Activated B cell treated with CpG ODN at 0.5 μM for 24 hours (primary cell): ENCODE results near the gene DPF3. TPM values are rescaled to one million over a fixed set of nuclear protein-coding genes. Genes with fewer than 3 reads are reported as not detected.

Experiments
- ATAC-seq: fragments of 200-7000 bp; cut with Tn5 transposase; one replicate; pipeline ENCODE4 v1.10.0; 2021; ENCODE audit warnings: low read depth, mild to moderate bottlenecking, moderate library complexity
- CTCF ChIA-PET: fragments of 350-600 bp; sonication (Branson Sonifier 250); formaldehyde crosslinking; loops from one replicate; lab custom pipeline; 2021; ENCODE audit warnings: antibody characterized with exemption; lab: Charles Lee
- POLR2A ChIA-PET: fragments of 350-600 bp; sonication (Branson Sonifier 250); formaldehyde crosslinking; loops from one replicate; lab custom pipeline; 2021; ENCODE audit warnings: antibody characterized with exemption; lab: Charles Lee
- DNase-seq: peaks from one replicate; pipeline ENCODE4 v3.0.0; 2022
- H3K27ac Mint-ChIP-seq: one replicate; pipeline ENCODE4 v1.8.0; 2020; ENCODE audit warnings: mixed read lengths
- H3K27me3 Mint-ChIP-seq: one replicate; pipeline ENCODE4 v1.8.0; 2021; ENCODE audit warnings: mixed read lengths
- H3K36me3 Mint-ChIP-seq: one replicate; pipeline ENCODE4 v1.8.0; 2021; ENCODE audit warnings: low read depth, mixed read lengths
- H3K4me1 Mint-ChIP-seq: one replicate; pipeline ENCODE4 v1.8.0; 2021; ENCODE audit warnings: mixed read lengths
- H3K4me3 Mint-ChIP-seq: one replicate; pipeline ENCODE4 v1.8.0; 2020; ENCODE audit warnings: mild to moderate bottlenecking, mixed read lengths
- H3K9me3 Mint-ChIP-seq: one replicate; pipeline ENCODE4 v1.8.0; 2020; ENCODE audit warnings: mixed read lengths
- intact Hi-C: fragments of 100-400 bp; cut with micrococcal nuclease; formaldehyde crosslinking; loops from one replicate; pipeline ENCODE4 v1.15.1; 2024
- total RNA-seq: library from RNA; stranded (reverse); gene quantifications from 2 replicates; pipeline ENCODE4 v1.2.3, GENCODE V29; 2022
- TF ChIP-seq, protein P1 (sequence below): fragments of 200-600 bp; IDR thresholded peaks from one replicate; pipeline ENCODE4 v1.8.0; 2022; ENCODE audit warnings: antibody characterized with exemption, mild to moderate bottlenecking

The DPF3 gene
- total RNA-seq, 1 donor from 2014 or later = 3.5 TPM

DNA sequence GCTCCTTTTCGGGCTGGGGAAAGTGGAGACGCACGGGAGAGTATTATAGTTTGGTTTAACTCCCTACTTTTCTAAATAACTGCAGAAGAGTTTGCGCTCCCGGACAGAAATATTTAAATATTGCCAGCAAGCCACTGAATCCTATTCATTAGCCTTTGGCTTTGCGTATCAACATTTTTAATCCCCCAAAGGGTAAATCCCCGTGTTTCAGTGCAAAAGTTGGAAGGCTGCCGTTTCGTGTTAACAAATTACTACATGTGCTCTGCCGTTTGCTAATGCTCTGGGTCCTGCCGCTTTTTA is 372 bp upstream of the DPF3 start:
- peak overlapping the region; percentile 83 for H3K27ac Mint-ChIP-seq
- peak overlapping the region; percentile 98 for H3K4me3 Mint-ChIP-seq
- ChIA-PET POLR2A (interaction anchor here (1.2 to 2.2 kb wide), 5 partner anchors 33 to 376 kb away, joined by 4 to 18 read pairs (median 5); partner anchors contain the start of genes DCAF4, RBM25 and ZFYVE1), CTCF (interaction anchor here (0.8 to 4.5 kb wide), 5 partner anchors 10 to 378 kb away, joined by 3 to 27 read pairs (median 4); no protein-coding TSS in a partner anchor)
- peaks cover 34% of the 10 kb centered on the region for H3K4me1 Mint-ChIP-seq
- DNase-seq (no peak), ATAC-seq (no peak)
- TF ChIP-seq, protein P1, sequence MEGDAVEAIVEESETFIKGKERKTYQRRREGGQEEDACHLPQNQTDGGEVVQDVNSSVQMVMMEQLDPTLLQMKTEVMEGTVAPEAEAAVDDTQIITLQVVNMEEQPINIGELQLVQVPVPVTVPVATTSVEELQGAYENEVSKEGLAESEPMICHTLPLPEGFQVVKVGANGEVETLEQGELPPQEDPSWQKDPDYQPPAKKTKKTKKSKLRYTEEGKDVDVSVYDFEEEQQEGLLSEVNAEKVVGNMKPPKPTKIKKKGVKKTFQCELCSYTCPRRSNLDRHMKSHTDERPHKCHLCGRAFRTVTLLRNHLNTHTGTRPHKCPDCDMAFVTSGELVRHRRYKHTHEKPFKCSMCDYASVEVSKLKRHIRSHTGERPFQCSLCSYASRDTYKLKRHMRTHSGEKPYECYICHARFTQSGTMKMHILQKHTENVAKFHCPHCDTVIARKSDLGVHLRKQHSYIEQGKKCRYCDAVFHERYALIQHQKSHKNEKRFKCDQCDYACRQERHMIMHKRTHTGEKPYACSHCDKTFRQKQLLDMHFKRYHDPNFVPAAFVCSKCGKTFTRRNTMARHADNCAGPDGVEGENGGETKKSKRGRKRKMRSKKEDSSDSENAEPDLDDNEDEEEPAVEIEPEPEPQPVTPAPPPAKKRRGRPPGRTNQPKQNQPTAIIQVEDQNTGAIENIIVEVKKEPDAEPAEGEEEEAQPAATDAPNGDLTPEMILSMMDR = no peak
- intact Hi-C loops = loop anchor here (1.0 to 10.0 kb wide), 7 partner anchors 11 to 375 kb away; partner anchors contain the start of gene DCAF4
- no peaks in the 10 kb centered on the region for H3K9me3 Mint-ChIP-seq
- peaks cover 3% of the 10 kb centered on the region for H3K27me3 Mint-ChIP-seq
- H3K36me3 Mint-ChIP-seq = peaks cover 6% of the 10 kb centered on the region

DNA sequence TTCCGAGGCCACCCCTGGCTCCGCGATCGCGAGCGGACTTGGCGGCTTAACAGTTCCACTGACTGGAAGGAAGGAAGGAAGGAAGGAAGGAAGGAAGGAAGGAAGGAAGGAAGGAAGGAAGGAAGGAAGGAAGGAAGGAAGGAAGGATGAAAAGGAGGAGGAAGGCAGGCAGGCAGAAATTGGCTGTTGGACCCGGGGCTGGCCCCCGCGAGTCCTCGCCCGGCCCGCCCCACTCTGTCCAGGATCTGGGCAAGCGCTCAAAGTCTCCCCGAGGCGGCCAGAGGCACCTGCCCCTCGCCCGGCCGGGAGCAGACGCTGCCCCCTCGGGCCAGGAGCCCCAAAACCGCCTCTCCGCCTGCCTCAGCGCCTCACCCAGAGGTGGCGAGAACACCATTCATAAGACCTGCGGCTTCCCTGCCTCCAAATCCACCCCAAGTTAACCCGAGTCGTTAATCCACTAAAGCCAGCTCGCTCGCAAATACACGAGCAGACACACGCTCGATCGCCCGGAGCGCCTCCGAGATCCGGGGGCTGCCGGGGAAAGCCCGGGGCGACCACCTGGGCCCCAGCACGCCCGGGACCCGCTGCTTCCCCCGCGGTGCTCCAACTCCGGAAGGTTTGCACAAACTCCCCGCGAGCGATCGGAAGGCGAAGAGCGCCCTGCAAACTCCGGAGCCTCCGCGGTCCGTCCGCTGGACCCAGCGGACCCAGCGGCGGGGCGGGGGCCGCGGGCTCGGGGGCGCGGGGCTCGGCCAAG is 844 bp downstream of the DPF3 start:
- ATAC-seq = peak; percentile 11
- ChIA-PET CTCF (interaction anchor here (1.0 to 4.5 kb wide), 4 partner anchors 12 to 377 kb away, joined by 3 to 27 read pairs (median 10); no protein-coding TSS in a partner anchor), POLR2A (interaction anchor here (1.4 to 2.2 kb wide), 4 partner anchors 34 to 375 kb away, joined by 4 to 18 read pairs (median 6); partner anchors contain the start of genes DCAF4, RBM25 and ZFYVE1)
- peaks cover 39% of the 10 kb centered on the region for H3K4me1 Mint-ChIP-seq
- peaks cover 3% of the 10 kb centered on the region for H3K27me3 Mint-ChIP-seq
- peak overlapping the region; percentile 92 for H3K4me3 Mint-ChIP-seq
- intact Hi-C loops = loop anchor here (5.0 to 10.0 kb wide), 3 partner anchors 138 to 301 kb away; no protein-coding TSS in a partner anchor
- no peaks in the 10 kb centered on the region for H3K9me3 Mint-ChIP-seq
- peak; percentile 42 for DNase-seq
- TF ChIP-seq, protein P1 = no peak
- peak overlapping the region; percentile 41 for H3K27ac Mint-ChIP-seq
- H3K36me3 Mint-ChIP-seq = peaks cover 6% of the 10 kb centered on the region

DNA sequence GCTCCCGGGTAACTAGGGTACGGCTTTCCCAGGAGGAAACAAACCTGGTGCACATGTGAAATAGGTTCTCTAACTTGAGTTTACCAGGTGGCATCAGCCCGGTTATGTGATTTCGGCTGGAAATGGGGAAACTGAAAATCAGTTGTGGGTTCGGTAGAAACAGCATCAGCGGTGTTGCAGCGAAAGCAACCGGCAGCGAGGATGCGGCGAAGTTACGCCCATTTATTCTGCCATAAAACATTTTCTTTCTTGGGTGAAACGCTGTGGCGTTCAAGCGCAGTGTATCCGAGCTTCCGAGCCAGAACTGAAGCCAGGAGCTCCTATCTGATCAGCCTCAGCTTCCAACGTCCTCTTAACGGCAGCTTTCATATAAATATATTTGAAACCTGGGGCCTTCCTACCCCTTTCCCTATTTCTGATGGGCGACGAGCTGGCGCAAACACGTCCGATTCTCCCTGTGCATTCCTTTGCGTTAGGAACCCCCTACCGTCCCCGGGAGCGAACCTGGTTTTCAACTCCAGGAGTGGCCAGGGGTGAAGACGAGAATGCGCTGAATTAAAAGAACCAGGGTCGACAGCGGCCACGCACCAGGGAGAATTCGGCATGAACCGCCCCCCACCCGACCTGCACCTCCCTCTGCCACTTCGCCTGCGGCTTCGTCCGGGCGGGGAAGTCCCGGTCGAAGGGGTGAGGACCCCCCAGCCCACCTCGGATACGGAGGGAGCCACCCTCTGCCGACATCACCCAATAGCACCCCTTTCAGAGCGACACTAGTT is 1.6 kb downstream of the DPF3 start:
- Mint-ChIP-seq H3K36me3 (peaks cover 6% of the 10 kb centered on the region), H3K4me1 (peaks cover 39% of the 10 kb centered on the region), H3K9me3 (no peaks in the 10 kb centered on the region), H3K27ac (peak overlapping the region; percentile 41), H3K4me3 (peak overlapping the region; percentile 92), H3K27me3 (peaks cover 3% of the 10 kb centered on the region)
- TF ChIP-seq, protein P1 = no peak
- no peak for ATAC-seq
- intact Hi-C loops = loop anchor here (5.0 to 10.0 kb wide), 3 partner anchors 137 to 300 kb away; no protein-coding TSS in a partner anchor
- CTCF ChIA-PET = interaction anchor here (1.4 to 4.5 kb wide), 2 partner anchors 13 to 376 kb away, joined by 4 to 27 read pairs; no protein-coding TSS in a partner anchor
- DNase-seq = peak; percentile 26
- POLR2A ChIA-PET = interaction anchor here (2.2 kb wide), 1 partner anchor 374 kb away, joined by 6 read pairs; no protein-coding TSS in a partner anchor

DNA sequence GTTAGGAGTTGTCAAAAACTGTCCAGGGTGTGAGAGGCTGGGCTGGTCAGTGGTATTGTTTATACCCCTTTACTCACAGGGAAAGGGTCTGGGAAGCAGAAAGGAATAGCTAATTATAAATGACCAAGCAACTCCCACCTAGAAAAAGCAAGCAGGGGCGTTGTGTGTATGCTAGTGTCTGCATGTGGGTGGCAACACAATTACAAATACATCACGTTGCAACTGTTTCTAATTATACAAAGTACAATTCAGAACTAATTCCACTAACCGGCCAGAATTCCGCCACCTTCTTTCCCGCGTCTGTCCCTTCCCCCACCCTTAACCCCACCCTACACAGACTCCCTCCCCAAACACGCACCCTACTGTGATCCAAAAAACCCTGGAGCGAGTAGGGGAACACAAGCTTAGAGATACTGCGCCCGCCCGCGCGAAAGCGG is 2.2 kb downstream of the DPF3 start:
- ChIA-PET POLR2A (no interaction called here), CTCF (interaction anchor here (1.4 to 4.5 kb wide), 3 partner anchors 11 to 375 kb away, joined by 3 to 27 read pairs (median 4); no protein-coding TSS in a partner anchor)
- no peak for DNase-seq
- peaks cover 9% of the 10 kb centered on the region for H3K36me3 Mint-ChIP-seq
- peaks cover 3% of the 10 kb centered on the region for H3K27me3 Mint-ChIP-seq
- intact Hi-C loops = loop anchor here (5.0 to 10.0 kb wide), 3 partner anchors 137 to 299 kb away; no protein-coding TSS in a partner anchor
- H3K9me3 Mint-ChIP-seq = no peaks in the 10 kb centered on the region
- peak overlapping the region; percentile 92 for H3K4me3 Mint-ChIP-seq
- TF ChIP-seq, protein P1 = no peak
- H3K27ac Mint-ChIP-seq = no peak overlapping the region
- no peak for ATAC-seq
- H3K4me1 Mint-ChIP-seq = peaks cover 39% of the 10 kb centered on the region
